CD4-positive, alpha-beta T cell (primary cell): ENCODE measurements around the gene ANXA6. TPM values are rescaled to one million over a fixed set of nuclear protein-coding genes. Genes with fewer than 3 reads are reported as not detected.

Experiments
- ATAC-seq: fragments of 200-7000 bp; cut with Tn5 transposase; one replicate; pipeline ENCODE4 v1.10.0; 2022; ENCODE audit warnings: mild to moderate bottlenecking; ENCODE audit not compliant: poor library complexity
- CTCF ChIA-PET: fragments of 350-600 bp; sonication (Branson Sonifier 250); formaldehyde crosslinking; loops from one replicate; lab custom pipeline; 2021; ENCODE audit warnings: antibody characterized with exemption, inconsistent platforms; lab: Charles Lee
- POLR2A ChIA-PET: fragments of 350-600 bp; sonication (Branson Sonifier 250); formaldehyde crosslinking; loops from one replicate; lab custom pipeline; 2021; ENCODE audit warnings: antibody characterized with exemption, inconsistent platforms; lab: Charles Lee
- DNase-seq, 14 experiments: peaks; one replicate each; pipeline ENCODE4 v3.0.0-alpha.2; 2013 to 2020; ENCODE audit warnings: mixed read lengths in 2 of 14
- H3K27ac ChIP-seq, 2 donors: one replicate each; pipeline versions ENCODE4 v1.5.1 to v1.7.0; 2013; ENCODE audit warnings: low read length in 2 of 2, low read depth in 1 of 2, mild to moderate bottlenecking in 1 of 2
- H3K27me3 ChIP-seq, 2 experiments: 1 replicate in 1 of 2; 2 replicates in 1 of 2; pipeline versions ENCODE4 v1.6.1 to v1.7.0; 2013; ENCODE audit warnings: low read length in 2 of 2, control low read depth in 1 of 2, mild to moderate bottlenecking in 1 of 2, moderate library complexity in 1 of 2; ENCODE audit not compliant: insufficient read depth in 2 of 2, control insufficient read depth in 1 of 2
- H3K36me3 ChIP-seq: one replicate; pipeline ENCODE4 v1.6.1; 2013; ENCODE audit warnings: low read length, control low read depth; ENCODE audit not compliant: insufficient read depth
- H3K4me1 ChIP-seq: one replicate; pipeline ENCODE4 v1.6.1; 2013; ENCODE audit warnings: low read length, control low read depth; ENCODE audit not compliant: insufficient read depth
- H3K4me3 ChIP-seq: one replicate; pipeline ENCODE4 v1.5.1; 2013; ENCODE audit warnings: mild to moderate bottlenecking, low read length, moderate library complexity
- H3K9me3 ChIP-seq, 2 experiments: 1 replicate in 1 of 2; 2 replicates in 1 of 2; pipeline versions ENCODE4 v1.6.1 to v1.7.0; 2013; ENCODE audit warnings: low read length in 2 of 2, mild to moderate bottlenecking in 2 of 2, control low read depth in 1 of 2, moderate library complexity in 1 of 2; ENCODE audit not compliant: control insufficient read depth in 1 of 2, insufficient read depth in 1 of 2
- H3K27ac Mint-ChIP-seq: one replicate; pipeline ENCODE4 v1.8.0; 2020; ENCODE audit warnings: mixed read lengths
- H3K27me3 Mint-ChIP-seq: one replicate; pipeline ENCODE4 v1.8.0; 2021; ENCODE audit warnings: mixed read lengths
- H3K36me3 Mint-ChIP-seq: one replicate; pipeline ENCODE4 v1.8.0; 2021; ENCODE audit warnings: low read depth, mixed read lengths
- H3K4me1 Mint-ChIP-seq: one replicate; pipeline ENCODE4 v1.8.0; 2021; ENCODE audit warnings: low read depth, mixed read lengths
- H3K4me3 Mint-ChIP-seq: one replicate; pipeline ENCODE4 v1.8.0; 2020; ENCODE audit warnings: mild to moderate bottlenecking, mixed read lengths
- H3K9me3 Mint-ChIP-seq: one replicate; pipeline ENCODE4 v1.8.0; 2020; ENCODE audit warnings: mixed read lengths
- intact Hi-C, 2 experiments: fragments of 100-400 bp; cut with DNase I in 1 of 2; cut with micrococcal nuclease in 1 of 2; formaldehyde crosslinking; loops; one replicate each; pipeline versions ENCODE4 v1.15.1 to v1.9.0; 2023 to 2025; cut with DNase I, micrococcal nuclease
- total RNA-seq, 174 experiments: library from RNA in 2 of 174; stranded (reverse) in 2 of 174; gene quantifications; one replicate each; pipeline ENCODE4 v1.2.3 and lab custom pipeline; 2021 to 2026
- TF ChIP-seq, protein P1 (sequence below): fragments of 200-600 bp; IDR thresholded peaks from one replicate; pipeline ENCODE4 v1.8.0; 2022; ENCODE audit warnings: antibody characterized with exemption, mild to moderate bottlenecking

Gene ANXA6
- total RNA-seq, 2 experiments from 2014 or later, result 108 to 130 TPM

- DNase-seq (no peak), ATAC-seq (no peak)
- TF ChIP-seq, protein P1, sequence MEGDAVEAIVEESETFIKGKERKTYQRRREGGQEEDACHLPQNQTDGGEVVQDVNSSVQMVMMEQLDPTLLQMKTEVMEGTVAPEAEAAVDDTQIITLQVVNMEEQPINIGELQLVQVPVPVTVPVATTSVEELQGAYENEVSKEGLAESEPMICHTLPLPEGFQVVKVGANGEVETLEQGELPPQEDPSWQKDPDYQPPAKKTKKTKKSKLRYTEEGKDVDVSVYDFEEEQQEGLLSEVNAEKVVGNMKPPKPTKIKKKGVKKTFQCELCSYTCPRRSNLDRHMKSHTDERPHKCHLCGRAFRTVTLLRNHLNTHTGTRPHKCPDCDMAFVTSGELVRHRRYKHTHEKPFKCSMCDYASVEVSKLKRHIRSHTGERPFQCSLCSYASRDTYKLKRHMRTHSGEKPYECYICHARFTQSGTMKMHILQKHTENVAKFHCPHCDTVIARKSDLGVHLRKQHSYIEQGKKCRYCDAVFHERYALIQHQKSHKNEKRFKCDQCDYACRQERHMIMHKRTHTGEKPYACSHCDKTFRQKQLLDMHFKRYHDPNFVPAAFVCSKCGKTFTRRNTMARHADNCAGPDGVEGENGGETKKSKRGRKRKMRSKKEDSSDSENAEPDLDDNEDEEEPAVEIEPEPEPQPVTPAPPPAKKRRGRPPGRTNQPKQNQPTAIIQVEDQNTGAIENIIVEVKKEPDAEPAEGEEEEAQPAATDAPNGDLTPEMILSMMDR, result no peak
- Mint-ChIP-seq H3K4me3 (peak overlapping the region; percentile 74), H3K27me3 (no peaks in the 10 kb centered on the region), H3K36me3 (peaks cover 61% of the 10 kb centered on the region), H3K27ac (peak overlapping the region; percentile 64), H3K4me1 (peaks cover 73% of the 10 kb centered on the region), H3K9me3 (no peaks in the 10 kb centered on the region)
- H3K4me1 ChIP-seq, result peaks cover 72% of the 10 kb centered on the region
- H3K27me3 ChIP-seq, result no peaks in the 10 kb centered on the region
- intact Hi-C loops, result no loop called here
- POLR2A ChIA-PET, result no interaction called here
- H3K4me3 ChIP-seq, result no peak overlapping the region
- H3K9me3 ChIP-seq, result no peaks in the 10 kb centered on the region
- no peak overlapping the region for H3K27ac ChIP-seq
- CTCF ChIA-PET, result no interaction called here
- peaks cover 45% of the 10 kb centered on the region for H3K36me3 ChIP-seq
Observed at GRCh38 chr5:151076616-151077015, 81.0 kb downstream of the ANXA6 start.

DNA sequence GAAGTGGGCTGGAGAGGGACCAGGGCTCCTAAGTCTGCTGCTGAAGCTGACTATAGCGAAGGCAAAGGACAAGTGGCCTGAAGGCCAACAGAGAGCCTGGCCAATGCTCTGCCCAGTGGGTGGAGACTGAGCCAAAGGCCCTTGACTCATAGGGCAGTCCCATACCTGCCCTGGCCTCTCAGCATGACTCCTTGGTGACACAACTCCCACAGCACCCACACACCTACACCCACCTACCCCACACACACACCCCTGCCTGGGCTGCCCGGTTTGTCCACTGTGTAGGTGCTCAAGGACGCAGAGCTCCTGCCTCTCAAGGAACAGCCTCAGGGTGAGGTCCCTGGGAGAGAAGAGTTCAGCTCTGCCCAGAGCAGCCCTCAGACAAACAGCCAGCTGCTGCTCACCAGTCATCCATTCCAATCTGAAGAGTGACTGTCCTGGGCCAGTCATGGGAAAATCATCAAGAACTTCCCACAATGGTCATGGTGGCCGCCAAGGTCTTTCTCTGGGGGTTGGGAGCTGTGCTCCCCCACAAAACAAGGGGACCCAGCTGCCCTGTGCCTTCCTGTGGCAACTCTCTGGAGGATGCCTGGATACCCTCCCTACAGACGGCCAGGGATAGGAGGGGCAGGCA is 81.8 kb downstream of the ANXA6 start:
- Histone ChIP-seq H3K4me1 (peaks cover 73% of the 10 kb centered on the region), H3K9me3 (no peaks in the 10 kb centered on the region), H3K27ac (no peak overlapping the region), H3K36me3 (peaks cover 53% of the 10 kb centered on the region), H3K27me3 (no peaks in the 10 kb centered on the region), H3K4me3 (no peak overlapping the region)
- Mint-ChIP-seq H3K36me3 (peaks cover 67% of the 10 kb centered on the region), H3K27ac (peak overlapping the region; percentile 64), H3K4me3 (peak overlapping the region; percentile 74), H3K4me1 (peaks cover 76% of the 10 kb centered on the region), H3K27me3 (no peaks in the 10 kb centered on the region), H3K9me3 (no peaks in the 10 kb centered on the region)
- TF ChIP-seq, protein P1, result no peak
- intact Hi-C loops, result no loop called here
- DNase-seq (peak in 1 of 14 experiments; percentile 52), ATAC-seq (no peak)
- POLR2A ChIA-PET, result no interaction called here
- CTCF ChIA-PET, result no interaction called here

DNA sequence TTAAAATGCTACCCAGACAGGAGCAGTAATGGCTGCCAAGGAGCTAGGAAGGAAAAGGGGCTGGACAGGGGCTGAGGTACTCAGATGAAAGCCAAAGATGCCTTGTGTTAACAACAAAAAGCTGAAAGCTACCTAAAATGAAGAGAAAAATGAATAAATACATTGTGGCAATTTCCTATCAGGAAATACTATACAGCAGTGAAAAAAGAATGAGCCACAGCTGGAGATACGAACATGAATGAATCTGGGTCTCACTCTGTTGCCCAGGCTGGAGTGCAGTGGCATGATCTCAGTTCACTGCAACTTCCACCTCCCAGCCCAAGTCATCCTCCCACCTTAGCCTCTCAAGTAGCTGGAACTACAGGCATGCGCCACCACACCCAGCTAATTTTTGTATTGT is 83.0 kb downstream of the ANXA6 start:
- H3K27ac ChIP-seq, result no peak overlapping the region
- POLR2A ChIA-PET, result interaction anchor here (0.7 kb wide), 1 partner anchor 19 kb away, joined by 3 read pairs; no protein-coding TSS in a partner anchor
- H3K36me3 ChIP-seq, result peaks cover 65% of the 10 kb centered on the region

More for the DNA sequence above, 83.0 kb downstream of the ANXA6 start:
- no peak for DNase-seq
- Histone ChIP-seq H3K27me3 (no peaks in the 10 kb centered on the region), H3K4me3 (no peak overlapping the region), H3K4me1 (peaks cover 80% of the 10 kb centered on the region), H3K9me3 (no peaks in the 10 kb centered on the region)
- peaks cover 67% of the 10 kb centered on the region for H3K36me3 Mint-ChIP-seq
- no peak overlapping the region for H3K4me3 Mint-ChIP-seq
- CTCF ChIA-PET, result interaction anchor here (0.9 to 1.2 kb wide), 2 partner anchors 23 to 41 kb away, joined by 3 read pairs; no protein-coding TSS in a partner anchor
- ATAC-seq, result no peak
- TF ChIP-seq, protein P1, result no peak
- no peaks in the 10 kb centered on the region for H3K9me3 Mint-ChIP-seq
- no peaks in the 10 kb centered on the region for H3K27me3 Mint-ChIP-seq
- peaks cover 78% of the 10 kb centered on the region for H3K4me1 Mint-ChIP-seq
- intact Hi-C loops, result no loop called here
- H3K27ac Mint-ChIP-seq, result no peak overlapping the region
